HG02938 (cell line): ENCODE results near the gene CIPC.
A peak's percentile ranks its signal among the peaks of the same experiment; 100 is the strongest.

Experiments
- ATAC-seq: cut with Tn5 transposase; IDR thresholded peaks from one replicate; pipeline ENCODE4 v1.9.1; 2021; ENCODE audit warnings: mild to moderate bottlenecking, moderate library complexity; ENCODE audit not compliant: unreplicated experiment

Gene CIPC

GRCh38 chr14:77068517-77069200, 29.4 kb upstream of the CIPC start:
- ATAC-seq, result no peak

GRCh38 chr14:77069551-77069950, 28.5 kb upstream of the CIPC start:
- no peak for ATAC-seq

DNA sequence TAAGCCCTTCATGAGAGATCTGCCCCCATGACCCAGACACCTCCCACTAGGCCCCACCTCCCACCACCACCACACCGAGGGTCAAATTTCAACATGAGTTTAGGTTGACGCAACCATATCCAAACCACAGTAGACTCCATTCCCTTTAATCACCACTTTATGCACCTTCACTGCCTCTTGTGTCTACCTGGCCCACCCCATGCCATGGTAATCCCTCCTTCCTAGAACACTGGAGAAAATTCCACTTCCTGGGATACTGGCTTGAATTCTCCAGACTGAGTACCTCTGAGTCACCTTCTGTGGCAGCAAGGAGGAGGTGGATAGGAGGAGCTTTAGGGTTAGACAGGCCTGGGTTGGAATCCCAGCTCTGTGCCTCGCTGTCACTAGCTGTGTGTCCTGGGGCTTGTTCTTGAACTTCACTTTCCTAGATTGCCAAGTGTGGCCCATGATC, 26.1 kb upstream of the CIPC start:
- ATAC-seq, result no peak

DNA sequence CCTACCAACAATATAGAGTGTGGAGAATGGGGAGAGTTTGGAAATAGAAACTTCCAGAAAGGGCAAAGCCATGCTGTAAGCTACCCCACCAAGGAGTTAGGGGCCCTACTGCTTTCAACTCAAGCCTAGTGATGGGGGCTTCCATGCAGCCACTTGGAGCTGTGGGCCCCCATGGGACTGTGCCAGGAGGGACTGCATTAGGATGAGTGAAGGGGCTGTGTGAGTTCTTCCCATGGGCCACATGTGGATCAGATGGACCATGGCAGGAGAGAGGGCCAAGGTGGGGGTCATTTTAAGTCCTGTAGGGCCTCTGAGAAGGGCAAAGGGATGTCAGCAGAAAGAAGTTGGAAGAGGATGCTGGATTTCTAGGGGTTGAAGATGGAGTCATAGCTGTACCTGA, 23.1 kb upstream of the CIPC start:
- no peak for ATAC-seq

DNA sequence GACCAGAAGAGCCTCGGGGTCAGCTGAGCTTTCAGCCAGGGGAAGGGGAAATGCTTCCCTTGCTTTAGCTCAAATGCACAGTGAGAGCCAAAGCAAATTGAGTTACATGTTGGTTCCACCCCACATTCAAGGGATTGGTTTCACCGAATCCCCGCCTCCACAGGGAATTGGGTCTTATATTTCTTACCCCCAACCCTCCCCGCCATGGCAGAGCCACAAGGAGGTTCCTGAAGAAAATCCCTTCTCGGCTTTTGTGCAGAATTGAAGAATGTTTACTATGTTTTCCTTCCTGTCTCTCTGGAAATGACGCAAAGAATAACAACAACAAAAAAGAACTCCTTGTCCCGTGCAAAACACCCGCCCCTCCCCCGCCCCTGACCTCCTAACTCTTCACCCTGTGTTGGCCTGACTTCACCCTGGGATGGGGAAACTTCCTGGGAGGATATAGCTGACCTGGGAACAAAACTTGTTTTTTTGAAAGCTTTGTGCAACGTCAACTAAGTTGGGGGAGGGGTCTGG, 21.9 kb upstream of the CIPC start:
- ATAC-seq, result no peak

GRCh38 chr14:77077040-77077439, 21.0 kb upstream of the CIPC start:
- no peak for ATAC-seq

DNA sequence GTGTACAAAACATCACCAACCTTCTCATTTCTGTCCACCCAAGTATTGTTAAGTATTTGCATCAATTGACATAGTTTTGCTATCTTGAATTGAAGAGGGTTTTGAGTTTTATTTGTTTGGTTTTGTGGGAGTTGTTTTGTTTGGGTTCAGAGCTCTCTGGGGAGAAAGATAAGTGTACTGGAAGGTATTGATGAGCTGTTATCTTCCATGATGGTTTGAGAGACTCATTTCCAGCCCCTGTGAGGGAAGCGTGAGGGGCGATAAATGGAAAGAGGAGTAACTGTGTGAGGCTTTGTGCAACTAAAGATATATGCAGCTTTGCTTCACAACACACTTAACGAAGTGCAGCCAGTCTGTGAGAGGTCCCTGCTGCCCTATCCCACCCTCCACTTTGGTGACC, 15.7 kb upstream of the CIPC start:
- no peak for ATAC-seq

DNA sequence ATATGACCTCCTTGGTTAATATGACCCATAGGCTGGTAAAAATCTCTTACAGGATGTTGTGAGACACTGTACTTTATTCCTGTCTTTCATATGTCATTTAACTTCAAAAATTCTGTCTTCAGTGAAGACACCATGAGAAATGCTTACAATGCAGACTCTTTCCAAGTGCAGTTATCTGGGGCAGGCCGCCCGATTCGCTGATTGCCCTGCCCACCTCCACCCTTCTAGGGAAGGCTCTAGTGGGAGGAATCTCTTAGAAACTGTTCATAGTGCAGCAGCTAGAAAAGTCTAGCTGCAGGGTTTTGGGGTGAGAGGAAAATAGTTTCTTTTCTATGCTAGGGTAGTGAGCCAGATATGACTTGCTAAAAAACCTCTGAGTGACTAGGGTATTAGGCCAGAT, 15.0 kb upstream of the CIPC start:
- no peak for ATAC-seq

DNA sequence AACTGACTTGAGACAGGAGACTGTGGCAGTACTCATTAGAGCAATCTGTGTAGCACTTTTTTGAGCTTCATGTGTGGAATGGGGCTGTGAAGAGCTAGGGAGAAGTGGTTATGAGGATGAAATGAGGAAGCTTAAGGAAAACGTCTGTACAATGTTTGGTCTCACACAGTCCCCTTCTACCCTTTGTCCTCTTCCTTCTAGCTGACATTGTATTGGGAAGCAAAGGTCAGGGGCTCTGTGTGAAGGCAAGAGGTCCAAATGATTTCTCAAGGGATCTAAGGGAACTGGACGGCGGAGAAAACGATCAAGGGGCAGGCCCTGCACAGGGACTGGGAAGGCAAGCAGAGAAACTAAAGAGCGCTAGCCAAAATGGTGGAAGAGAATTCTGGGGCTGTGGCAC, 13.1 kb upstream of the CIPC start:
- no peak for ATAC-seq

DNA sequence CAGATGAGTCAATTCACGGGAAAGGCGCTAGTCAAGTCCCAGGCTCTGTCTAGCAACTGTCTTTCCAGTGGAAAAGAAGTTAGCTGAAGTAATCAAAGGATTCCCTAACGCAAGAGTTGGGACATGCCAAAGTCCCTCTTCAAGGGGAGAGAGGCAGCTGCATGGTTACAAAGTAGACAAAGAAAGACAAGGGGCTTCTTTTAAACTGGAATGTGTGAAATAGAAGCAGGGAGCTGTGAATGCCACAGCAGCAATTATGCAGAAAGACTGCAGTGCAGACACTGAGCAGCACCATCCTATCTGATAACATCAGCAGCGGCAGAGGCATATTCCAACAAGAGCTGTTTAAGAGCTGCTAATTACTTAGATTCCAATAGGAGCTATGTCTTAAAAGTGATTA, 12.5 kb upstream of the CIPC start:
- ATAC-seq, result no peak

GRCh38 chr14:77086017-77086727, 11.9 kb upstream of the CIPC start:
- peak; percentile 80 for ATAC-seq

DNA sequence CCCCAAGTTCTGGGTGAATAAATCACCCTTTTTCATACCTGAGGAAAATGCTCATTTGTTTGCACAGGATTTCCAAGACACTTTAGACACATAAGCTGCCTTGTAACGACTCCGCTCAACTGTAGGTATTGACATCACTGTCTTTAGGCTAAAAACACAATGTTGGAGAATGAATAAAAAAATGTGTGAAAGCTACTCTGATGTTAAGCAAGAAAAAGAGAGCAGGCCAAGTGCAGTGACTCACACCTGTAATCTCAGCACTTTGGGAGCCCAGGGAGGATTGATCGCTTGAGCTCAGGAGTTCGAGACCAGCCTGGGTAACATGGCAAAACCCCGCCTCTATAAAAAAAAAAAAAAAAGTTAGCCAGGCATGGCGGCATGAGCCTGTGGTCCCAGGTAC, 11.1 kb upstream of the CIPC start:
- no peak for ATAC-seq

- no peak for ATAC-seq
These were observed 10.4 kb upstream of the CIPC start for GRCh38 chr14:77087631-77088030.

GRCh38 chr14:77088219-77088618, 9.8 kb upstream of the CIPC start:
- no peak for ATAC-seq

GRCh38 chr14:77088645-77089044, 9.4 kb upstream of the CIPC start:
- no peak for ATAC-seq

DNA sequence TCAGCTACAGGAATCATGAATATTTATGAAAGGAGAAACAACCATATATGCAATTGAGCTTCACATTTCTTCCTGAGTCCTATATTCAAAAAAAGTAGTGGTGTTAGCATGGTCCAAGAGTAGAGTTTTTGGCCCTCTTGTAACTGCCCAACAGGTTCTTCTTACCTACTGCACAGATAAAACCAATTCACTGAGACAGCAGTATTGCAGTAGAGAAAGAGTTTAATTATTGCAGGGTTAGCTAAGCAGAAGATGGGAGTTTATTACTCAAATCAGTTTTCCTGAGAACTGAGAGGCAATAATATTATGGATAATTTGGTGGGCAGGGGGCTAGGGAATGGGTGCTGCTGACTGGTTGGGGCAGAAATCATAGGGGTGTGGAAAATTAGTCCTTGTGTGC, 6.5 kb upstream of the CIPC start:
- no peak for ATAC-seq

- ATAC-seq, result no peak
These were observed 5.4 kb upstream of the CIPC start for GRCh38 chr14:77092676-77093075.

DNA sequence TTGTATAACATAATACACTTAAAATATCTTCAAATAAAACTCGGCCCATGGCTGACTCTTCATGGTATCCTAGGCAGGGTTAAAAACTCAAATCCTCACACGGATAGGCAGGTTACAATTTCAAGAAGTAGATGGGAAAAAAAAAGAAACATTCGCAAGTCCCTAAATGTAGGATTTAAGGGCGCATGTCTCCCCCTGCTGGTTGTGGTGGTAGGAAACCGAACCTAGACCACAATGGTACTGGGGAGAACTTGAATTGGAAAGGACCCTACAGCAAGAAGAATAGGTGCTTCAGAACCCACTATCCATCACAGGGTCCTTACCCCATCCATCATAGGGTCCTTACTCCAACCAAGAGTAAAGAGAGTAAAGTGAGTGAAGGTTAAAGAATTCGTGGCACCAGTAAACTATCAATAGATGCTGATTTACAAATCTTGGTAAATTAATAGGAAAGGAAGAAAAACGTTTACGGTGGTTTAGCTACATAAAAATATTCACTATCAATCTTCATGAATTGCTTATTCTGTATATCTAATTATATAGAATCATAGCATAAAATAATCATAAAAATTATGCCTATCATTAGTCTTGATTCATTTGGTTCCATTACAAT, 3.3 kb upstream of the CIPC start:
- no peak for ATAC-seq

DNA sequence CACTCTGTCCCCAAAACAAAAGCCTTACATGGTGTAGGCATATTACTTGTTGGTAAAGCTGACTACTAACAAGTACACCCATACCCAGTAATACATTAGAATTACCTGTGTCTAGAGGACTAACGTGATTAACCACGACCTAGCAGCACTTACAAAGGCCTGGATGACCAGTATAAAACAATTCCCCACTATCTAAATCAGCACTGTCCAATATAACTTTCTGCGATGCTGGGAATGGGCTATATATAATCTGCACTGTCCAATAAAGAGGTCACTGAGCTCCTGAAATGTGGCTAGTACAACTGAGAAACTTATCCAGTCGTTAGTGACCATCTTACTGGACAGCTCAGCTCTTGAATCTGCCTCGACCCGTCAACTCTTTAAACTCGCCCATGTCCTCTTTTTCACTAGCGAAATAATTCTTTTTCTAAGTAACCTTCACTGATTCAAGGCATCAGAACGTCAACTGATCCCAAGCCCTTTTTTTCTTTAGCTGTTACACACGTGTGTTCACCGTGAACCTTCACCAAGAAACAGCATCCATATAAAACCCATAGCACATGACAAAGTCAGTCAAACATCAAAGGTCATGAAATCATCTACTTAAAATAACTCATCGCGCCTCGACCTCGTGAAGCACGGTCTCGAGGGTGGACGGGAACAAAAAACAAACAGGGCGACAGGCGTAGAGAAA, 905 bp upstream of the CIPC start:
- no peak for ATAC-seq

- no peak for ATAC-seq
These were observed 683 bp downstream of the CIPC start for GRCh38 chr14:77098529-77099353.
